HG03196 (cell line): ENCODE measurements around the gene CAMSAP2.
"Not testable (repeated sequence)": the region's sequence is repeated elsewhere in the genome, so short reads cannot be mapped to it uniquely, and the experiment has no call there.

ENCODE experiments used
- ATAC-seq: cut with Tn5 transposase; IDR thresholded peaks from one replicate; pipeline ENCODE4 v1.9.1; 2021; ENCODE audit not compliant: unreplicated experiment

CAMSAP2 gene

GRCh38 chr1:200779326-200779725 is 40.6 kb downstream of the CAMSAP2 start:
- no peak for ATAC-seq

GRCh38 chr1:200780545-200781369 is 42.1 kb downstream of the CAMSAP2 start:
- ATAC-seq, result no peak

- no peak for ATAC-seq
These were observed 45.2 kb downstream of the CAMSAP2 start for GRCh38 chr1:200783926-200784325.

GRCh38 chr1:200784576-200784975 is 45.9 kb downstream of the CAMSAP2 start:
- ATAC-seq, result no peak

- no peak for ATAC-seq
These were observed 48.1 kb downstream of the CAMSAP2 start for GRCh38 chr1:200786788-200787187.

GRCh38 chr1:200787896-200788387 is 49.2 kb downstream of the CAMSAP2 start:
- no peak for ATAC-seq

- ATAC-seq, result not testable (repeated sequence)
These were observed 52.3 kb downstream of the CAMSAP2 start for GRCh38 chr1:200791012-200791411.

- no peak for ATAC-seq
These were observed 55.0 kb downstream of the CAMSAP2 start for GRCh38 chr1:200793677-200794076.

- no peak for ATAC-seq
These were observed 55.9 kb downstream of the CAMSAP2 start for GRCh38 chr1:200794506-200795065.

GRCh38 chr1:200795156-200795555 is 56.5 kb downstream of the CAMSAP2 start:
- ATAC-seq, result no peak

GRCh38 chr1:200802042-200802441 is 63.3 kb downstream of the CAMSAP2 start:
- ATAC-seq, result no peak

- ATAC-seq, result no peak
These were observed 64.3 kb downstream of the CAMSAP2 start for GRCh38 chr1:200802865-200803512.

GRCh38 chr1:200805719-200806118 is 67.0 kb downstream of the CAMSAP2 start:
- ATAC-seq, result no peak

- no peak for ATAC-seq
These were observed 70.2 kb downstream of the CAMSAP2 start for GRCh38 chr1:200808846-200809245.

- no peak for ATAC-seq
These were observed 73.0 kb downstream of the CAMSAP2 start for GRCh38 chr1:200811704-200812103.

GRCh38 chr1:200816624-200817224 is 78.0 kb downstream of the CAMSAP2 start:
- not testable (repeated sequence) for ATAC-seq

- no peak for ATAC-seq
These were observed 79.6 kb downstream of the CAMSAP2 start for GRCh38 chr1:200818248-200818647.

- no peak for ATAC-seq
These were observed 81.0 kb downstream of the CAMSAP2 start for GRCh38 chr1:200819726-200820125.

GRCh38 chr1:200831091-200831490 is 92.4 kb downstream of the CAMSAP2 start:
- ATAC-seq, result no peak

GRCh38 chr1:200834383-200834782 is 95.7 kb downstream of the CAMSAP2 start:
- ATAC-seq, result no peak

GRCh38 chr1:200836213-200836612 is 97.5 kb downstream of the CAMSAP2 start:
- no peak for ATAC-seq
